ENCODE results near the gene BATF3. TPM values are rescaled to one million over a fixed set of nuclear protein-coding genes. Genes with fewer than 3 reads are reported as not detected.
"Not testable (repeated sequence)": the region's sequence is repeated elsewhere in the genome, so short reads cannot be mapped to it uniquely, and the experiment has no call there.

The BATF3 gene
- total RNA-seq, 1 donor from 2014 or later, result 0.53 TPM

DNA sequence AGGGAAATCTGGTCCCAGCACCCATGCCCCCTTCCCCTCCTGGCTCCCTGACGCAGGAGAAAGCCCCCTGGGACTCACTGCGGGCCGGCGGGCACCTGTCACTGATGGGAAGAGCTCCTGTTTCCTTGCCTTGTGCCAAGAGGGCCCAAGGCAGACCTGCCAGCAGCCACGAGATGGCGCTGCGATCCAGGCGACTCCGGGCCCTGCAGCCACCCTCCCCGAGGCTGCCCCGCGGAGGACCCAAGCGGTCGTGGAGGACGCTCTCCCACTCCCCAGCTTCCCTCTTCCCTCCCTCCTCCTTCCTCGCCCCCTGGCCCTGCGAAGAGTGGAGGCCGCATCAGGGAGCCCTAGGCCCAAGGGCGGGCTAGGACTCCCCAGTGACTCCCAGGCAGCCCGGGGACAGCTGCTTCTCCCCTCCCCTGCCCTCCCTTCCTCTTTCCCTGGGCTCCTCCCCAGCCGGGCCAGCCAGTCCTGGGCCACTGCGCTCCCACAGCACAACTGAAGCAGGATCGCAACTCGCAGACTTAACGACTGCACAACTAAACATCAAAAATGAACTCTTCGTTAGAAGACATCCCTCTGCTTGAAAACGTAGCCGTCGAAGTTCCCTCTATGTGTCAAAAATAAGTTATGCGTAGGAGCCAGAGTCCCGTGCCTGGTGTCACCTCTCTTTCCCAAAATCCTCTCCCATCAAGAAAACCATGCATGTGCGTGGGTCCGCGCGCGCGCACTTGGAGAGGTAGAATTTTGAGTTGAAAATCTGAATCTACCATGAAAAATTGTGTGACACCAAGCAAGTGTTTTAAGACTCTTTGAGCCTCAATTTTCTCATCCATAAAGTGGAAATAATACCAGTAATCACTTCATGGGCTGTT, 34.2 kb downstream of the BATF3 start:
- Mint-ChIP-seq H3K9me3 (ENCODE audit: low read depth) (peaks cover 5% of the 10 kb centered on the region), H3K4me3 (ENCODE audit: low read depth) (peak overlapping the region; percentile 76), H3K27me3 (peaks cover 44% of the 10 kb centered on the region), H3K4me1 (ENCODE audit: low read depth) (peaks cover 7% of the 10 kb centered on the region), H3K36me3 (ENCODE audit: insufficient read depth) (no peaks in the 10 kb centered on the region), H3K27ac (peak overlapping the region; percentile 85)
- DNase-seq (ENCODE audit: low spot score, unreplicated experiment), result peak; percentile 81
- TF ChIP-seq, protein P1, sequence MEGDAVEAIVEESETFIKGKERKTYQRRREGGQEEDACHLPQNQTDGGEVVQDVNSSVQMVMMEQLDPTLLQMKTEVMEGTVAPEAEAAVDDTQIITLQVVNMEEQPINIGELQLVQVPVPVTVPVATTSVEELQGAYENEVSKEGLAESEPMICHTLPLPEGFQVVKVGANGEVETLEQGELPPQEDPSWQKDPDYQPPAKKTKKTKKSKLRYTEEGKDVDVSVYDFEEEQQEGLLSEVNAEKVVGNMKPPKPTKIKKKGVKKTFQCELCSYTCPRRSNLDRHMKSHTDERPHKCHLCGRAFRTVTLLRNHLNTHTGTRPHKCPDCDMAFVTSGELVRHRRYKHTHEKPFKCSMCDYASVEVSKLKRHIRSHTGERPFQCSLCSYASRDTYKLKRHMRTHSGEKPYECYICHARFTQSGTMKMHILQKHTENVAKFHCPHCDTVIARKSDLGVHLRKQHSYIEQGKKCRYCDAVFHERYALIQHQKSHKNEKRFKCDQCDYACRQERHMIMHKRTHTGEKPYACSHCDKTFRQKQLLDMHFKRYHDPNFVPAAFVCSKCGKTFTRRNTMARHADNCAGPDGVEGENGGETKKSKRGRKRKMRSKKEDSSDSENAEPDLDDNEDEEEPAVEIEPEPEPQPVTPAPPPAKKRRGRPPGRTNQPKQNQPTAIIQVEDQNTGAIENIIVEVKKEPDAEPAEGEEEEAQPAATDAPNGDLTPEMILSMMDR (IDR thresholded peaks at IDR 0.05; ENCODE audit: unreplicated experiment), result peak; percentile 97

DNA sequence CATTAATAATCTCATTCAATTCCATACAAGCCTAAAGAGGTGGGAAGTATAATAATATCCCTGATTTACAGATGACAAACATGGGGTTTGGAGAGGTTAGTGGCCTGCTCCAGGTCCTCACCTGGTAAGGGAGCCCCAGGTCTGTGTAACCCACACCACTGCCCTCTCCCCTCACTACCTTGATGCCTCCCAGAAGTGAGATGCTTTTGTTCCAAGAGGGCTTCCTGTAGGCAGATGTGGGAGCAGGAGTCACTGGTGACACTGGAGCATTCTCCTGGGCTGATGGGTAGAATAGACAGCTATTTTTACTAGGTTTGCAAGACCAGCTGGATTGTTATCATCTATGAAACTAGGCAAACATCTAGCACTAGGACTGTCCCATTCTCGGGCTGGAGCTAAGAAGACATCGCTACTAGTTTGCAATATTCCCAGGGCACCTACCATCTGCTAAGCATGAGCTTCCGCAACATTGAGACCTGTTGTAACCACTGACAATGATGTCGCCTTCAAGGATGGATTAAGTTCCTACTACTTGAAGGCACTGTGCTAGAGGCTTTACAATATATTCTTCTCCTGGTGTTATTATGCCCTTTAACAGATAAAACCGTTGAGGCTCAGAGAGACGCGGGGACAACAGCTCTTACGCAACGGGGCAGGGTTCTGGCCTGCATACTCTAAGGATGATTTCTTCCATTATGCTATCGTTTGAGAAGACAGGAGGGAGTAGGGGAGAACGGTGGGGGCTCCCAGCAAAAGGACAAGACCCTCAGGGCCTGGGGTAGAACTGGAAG, 35.0 kb downstream of the BATF3 start:
- TF ChIP-seq, protein P1 (IDR thresholded peaks at IDR 0.05; ENCODE audit: unreplicated experiment), result no peak
- Mint-ChIP-seq H3K27ac (no peak overlapping the region), H3K27me3 (peaks cover 36% of the 10 kb centered on the region), H3K4me1 (ENCODE audit: low read depth) (peaks cover 7% of the 10 kb centered on the region), H3K36me3 (ENCODE audit: insufficient read depth) (no peaks in the 10 kb centered on the region), H3K4me3 (ENCODE audit: low read depth) (peak overlapping the region; percentile 20), H3K9me3 (ENCODE audit: low read depth) (peaks cover 5% of the 10 kb centered on the region)
- no peak for DNase-seq (ENCODE audit: low spot score, unreplicated experiment)

DNA sequence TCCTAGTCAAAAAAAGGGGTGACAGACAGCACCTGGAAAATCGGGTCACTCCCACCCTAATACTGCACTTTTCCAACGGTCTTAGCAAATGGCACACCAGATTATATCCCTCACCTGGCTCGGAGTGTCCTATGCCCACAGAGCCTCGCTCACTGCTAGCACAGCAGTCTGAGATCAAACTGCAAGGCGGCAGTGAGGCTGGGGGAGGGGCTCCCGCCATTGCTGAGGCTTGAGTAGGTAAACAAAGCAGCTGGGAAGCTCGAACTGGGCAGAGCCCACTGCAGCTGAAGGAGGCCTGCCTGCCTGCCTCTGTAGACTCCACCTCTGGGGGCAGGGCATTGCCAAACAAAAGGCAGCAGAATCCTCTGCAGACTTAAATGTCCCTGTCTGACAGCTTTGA, 41.4 kb downstream of the BATF3 start:
- not testable (repeated sequence) for H3K4me3 Mint-ChIP-seq (ENCODE audit: low read depth); DNase-seq (ENCODE audit: low spot score, unreplicated experiment); H3K4me1 Mint-ChIP-seq (ENCODE audit: low read depth); H3K9me3 Mint-ChIP-seq (ENCODE audit: low read depth); H3K36me3 Mint-ChIP-seq (ENCODE audit: insufficient read depth); H3K27ac Mint-ChIP-seq
- peaks cover 14% of the 10 kb centered on the region for H3K27me3 Mint-ChIP-seq

DNA sequence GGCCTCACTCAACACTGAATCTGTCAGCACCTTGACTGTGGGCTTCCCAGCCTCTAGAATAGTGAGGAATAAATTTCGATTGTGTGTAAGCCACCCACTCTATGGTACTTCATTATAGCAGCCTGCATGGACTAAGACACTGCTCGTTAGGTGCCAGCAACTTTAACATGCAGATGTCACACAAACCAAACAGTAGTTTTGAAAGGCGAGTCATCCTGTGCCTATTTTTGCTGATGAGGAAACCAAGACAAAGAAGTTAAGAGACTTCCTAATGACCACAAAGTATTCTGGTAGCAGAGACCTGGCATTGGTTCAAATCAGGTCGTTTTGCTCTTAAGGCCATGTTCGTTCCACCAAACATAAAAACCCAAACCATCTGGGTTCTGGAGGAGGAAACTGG, 42.9 kb downstream of the BATF3 start:
- Mint-ChIP-seq H3K4me3 (ENCODE audit: low read depth) (no peak overlapping the region), H3K27ac (no peak overlapping the region), H3K27me3 (peaks cover 14% of the 10 kb centered on the region), H3K36me3 (ENCODE audit: insufficient read depth) (peaks cover 1% of the 10 kb centered on the region), H3K4me1 (ENCODE audit: low read depth) (peaks cover 2% of the 10 kb centered on the region), H3K9me3 (ENCODE audit: low read depth) (peaks cover 5% of the 10 kb centered on the region)
- no peak for DNase-seq (ENCODE audit: low spot score, unreplicated experiment)
- TF ChIP-seq, protein P1 (IDR thresholded peaks at IDR 0.05; ENCODE audit: unreplicated experiment), result no peak

DNA sequence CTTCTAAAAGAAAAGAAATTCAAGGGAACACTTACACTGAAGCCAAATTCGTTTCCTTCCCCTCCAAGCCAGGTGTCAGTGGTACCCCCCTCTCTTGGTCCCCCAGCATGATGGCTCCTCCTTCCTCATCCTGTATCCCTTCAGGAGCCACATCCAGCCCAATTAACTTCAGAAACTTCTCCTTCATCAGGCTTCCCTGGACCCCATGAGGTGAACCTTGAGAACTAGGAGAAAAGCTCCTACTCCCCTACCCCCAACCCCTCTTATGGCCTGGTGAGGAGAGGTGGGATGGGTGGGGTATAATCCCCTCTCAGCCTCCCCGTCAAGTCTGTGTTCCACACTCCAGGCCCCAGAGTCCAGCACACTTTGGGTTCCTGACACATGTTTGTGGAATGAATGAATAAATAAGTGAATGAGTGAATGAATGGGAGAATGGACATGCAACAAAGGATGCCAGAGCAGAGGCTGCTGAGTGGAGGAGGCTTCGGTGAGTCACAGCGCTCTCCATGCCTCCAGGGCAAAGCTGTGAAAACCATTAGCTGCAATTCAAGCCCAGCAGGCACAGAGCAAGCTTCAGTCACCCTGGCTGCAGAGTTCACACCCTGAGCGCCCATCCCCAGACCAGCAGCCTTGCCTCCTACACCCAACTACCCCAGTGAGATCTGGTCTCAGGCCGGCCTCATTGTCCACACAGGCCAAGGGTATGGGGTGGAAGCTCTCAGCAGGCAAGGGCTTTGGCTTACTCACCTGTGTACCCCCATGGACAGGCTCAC, 43.8 kb downstream of the BATF3 start:
- Mint-ChIP-seq H3K36me3 (ENCODE audit: insufficient read depth) (peaks cover 1% of the 10 kb centered on the region), H3K4me1 (ENCODE audit: low read depth) (peaks cover 2% of the 10 kb centered on the region), H3K9me3 (ENCODE audit: low read depth) (peaks cover 2% of the 10 kb centered on the region), H3K4me3 (ENCODE audit: low read depth) (no peak overlapping the region), H3K27ac (no peak overlapping the region), H3K27me3 (peaks cover 14% of the 10 kb centered on the region)
- DNase-seq (ENCODE audit: low spot score, unreplicated experiment), result no peak
- TF ChIP-seq, protein P1 (IDR thresholded peaks at IDR 0.05; ENCODE audit: unreplicated experiment), result no peak

Data from progenitor cell of endocrine pancreas (in vitro differentiated cells).